Stimulated activated CD8-positive, alpha-beta memory T cell treated with anti-CD3 and anti-CD28 coated beads, Interleukin-12 subunit alpha, Interleukin-12 subunit beta, amount 100 ng/mL, for 24 hours (primary cell): ENCODE measurements around the gene SCGB1C2.

ENCODE experiments used
- DNase-seq: peaks from one replicate; pipeline ENCODE4 v3.0.0-alpha.2; 2020; ENCODE audit errors: extremely low read depth

The SCGB1C2 gene

GRCh38 chr17:172401-172800 is 35.0 kb downstream of the SCGB1C2 start:
- no peak for DNase-seq

- no peak for DNase-seq
Observed at GRCh38 chr17:173166-173911, 36.0 kb downstream of the SCGB1C2 start.

GRCh38 chr17:177155-177554 is 39.8 kb downstream of the SCGB1C2 start:
- no peak for DNase-seq

- DNase-seq: no peak
Observed at GRCh38 chr17:177762-178161, 40.4 kb downstream of the SCGB1C2 start.

GRCh38 chr17:178292-179065 is 41.1 kb downstream of the SCGB1C2 start:
- no peak for DNase-seq

GRCh38 chr17:179066-179432 is 41.7 kb downstream of the SCGB1C2 start:
- no peak for DNase-seq

GRCh38 chr17:179781-180380 is 42.5 kb downstream of the SCGB1C2 start:
- no peak for DNase-seq

- DNase-seq: no peak
Observed at GRCh38 chr17:180381-181244, 43.2 kb downstream of the SCGB1C2 start.

- DNase-seq: no peak
Observed at GRCh38 chr17:181245-182049, 44.1 kb downstream of the SCGB1C2 start, which contains the start of gene DOC2B. Gene DOC2B, minus strand, starts transcription at chr17:181650. Its CDS starts 171 bp downstream, at chr17:181479.

GRCh38 chr17:182050-182751 is 44.8 kb downstream of the SCGB1C2 start:
- no peak for DNase-seq

GRCh38 chr17:183021-183420 is 45.7 kb downstream of the SCGB1C2 start:
- no peak for DNase-seq

GRCh38 chr17:185445-186138 is 48.2 kb downstream of the SCGB1C2 start:
- no peak for DNase-seq

- DNase-seq: no peak
Observed at GRCh38 chr17:187130-187529, 49.8 kb downstream of the SCGB1C2 start.
